Measurements from ENCODE around the gene NPDC1. TPM values are rescaled to one million over a fixed set of nuclear protein-coding genes. Genes with fewer than 3 reads are reported as not detected.

NPDC1 gene
- total and polyA plus RNA-seq, 4 experiments from 2014 or later: 20.7 to 32.2 (median 22.1) TPM

DNA sequence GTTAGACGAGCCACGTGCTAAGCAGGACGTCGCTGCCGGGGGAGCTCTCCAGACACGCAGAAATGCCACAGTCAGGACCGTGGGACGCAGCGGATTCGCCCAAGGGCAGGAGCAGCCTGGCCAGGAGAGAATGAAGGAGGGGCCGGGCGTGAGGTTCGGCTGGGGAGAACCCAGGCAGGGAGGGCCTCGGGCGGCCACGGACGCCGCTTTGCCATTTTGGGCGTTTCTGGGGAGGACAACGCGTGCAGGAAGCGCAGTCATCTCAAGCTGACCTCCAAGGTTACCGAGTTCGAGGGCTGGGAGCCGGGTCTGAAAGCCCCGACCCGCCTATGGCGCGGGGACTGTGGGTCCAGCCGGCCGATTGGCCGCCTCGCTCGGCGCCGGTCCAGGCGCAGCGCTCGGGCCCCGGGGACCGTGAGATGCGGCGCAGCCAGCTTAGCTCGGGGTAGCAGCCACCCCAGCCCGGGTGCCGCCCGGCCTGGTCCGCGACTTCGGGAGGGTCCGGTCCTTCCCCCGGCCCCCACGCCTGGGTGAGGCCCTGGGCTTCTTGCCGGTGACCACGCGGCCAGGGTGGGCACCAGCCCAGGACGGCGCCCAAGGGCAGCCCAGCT is 40.0 kb upstream of the NPDC1 start:
- POLR2A ChIA-PET (ENCODE audit: partially characterized antibody): interaction anchor here (0.8 to 4.4 kb wide), 42 partner anchors 9 to 358 kb away, joined by 3 to 86 read pairs (median 6); partner anchors contain the start of genes ABCA2, AJM1, ANAPC2 and CYSRT1
- no peaks in the 10 kb centered on the region for H3K36me3 ChIP-seq (ENCODE audit: insufficient read depth, low read length)
- H3K4me3 Mint-ChIP-seq: peak overlapping the region; percentile 82 to 93 (median 88)
- peak overlapping the region; percentile 92 for H3K27ac ChIP-seq (ENCODE audit: low read depth, low read length)
- no peaks in the 10 kb centered on the region for H3K9me3 Mint-ChIP-seq
- intact Hi-C loops (cut with micrococcal nuclease): loop anchor here (1.0 to 5.0 kb wide), 7 partner anchors 9 to 239 kb away; partner anchors contain the start of genes ANAPC2, NELFB, PHPT1 and SAPCD2
- peak overlapping the region; percentile 90 to 99 (median 96) for H3K27ac Mint-ChIP-seq
- peak in 2 of 5 donors; percentile 19 to 24 for DNase-seq
- H3K27me3 ChIP-seq (ENCODE audit: insufficient read depth, low read length): no peaks in the 10 kb centered on the region
- H3K9me3 ChIP-seq (ENCODE audit: control insufficient read depth in 1 of 2, low read length in 2 of 2): no peaks in the 10 kb centered on the region
- H3K4me1 Mint-ChIP-seq: peaks cover 17 to 37% (median 28%) of the 10 kb centered on the region in 4 donors
- CTCF ChIA-PET (ENCODE audit: partially characterized antibody): interaction anchor here (0.6 to 3.4 kb wide), 13 partner anchors 10 to 292 kb away, joined by 3 to 38 read pairs (median 5); partner anchors contain the start of genes SAPCD2, TUBB4B and UAP1L1
- peaks cover 29% of the 10 kb centered on the region for H3K4me1 ChIP-seq (ENCODE audit: insufficient read depth, low read length)
- H3K4me3 ChIP-seq (ENCODE audit: low read length in 2 of 2): peak overlapping the region; percentile 61 to 70
- H3K36me3 Mint-ChIP-seq: peaks cover 5 to 25% of the 10 kb centered on the region in 2 donors
- no peaks in the 10 kb centered on the region for H3K27me3 Mint-ChIP-seq

DNA sequence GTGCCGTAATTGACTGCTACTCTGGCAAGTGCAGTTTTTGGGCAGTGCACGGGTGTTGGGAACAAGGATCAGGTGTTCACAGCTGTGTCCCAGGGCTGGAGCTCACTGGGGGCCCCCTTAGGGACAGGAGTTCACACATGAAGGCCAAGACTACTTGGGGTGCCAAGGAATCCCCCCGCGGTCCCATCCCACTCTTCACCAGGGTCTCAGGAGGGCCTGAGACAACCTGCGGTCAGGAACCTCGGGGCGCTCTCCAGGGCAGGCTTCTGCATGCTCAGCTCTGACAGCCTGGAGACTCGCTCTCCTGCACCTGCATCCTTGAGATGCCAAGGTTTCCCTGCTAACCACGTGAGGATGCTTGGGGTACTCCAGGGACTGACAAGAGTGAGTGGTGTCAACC is 38.5 kb upstream of the NPDC1 start:
- CTCF ChIA-PET (ENCODE audit: partially characterized antibody): interaction anchor here (0.7 to 1.6 kb wide), 3 partner anchors 11 to 109 kb away, joined by 3 to 5 read pairs (median 3); partner anchors contain the start of gene SAPCD2
- no peaks in the 10 kb centered on the region for H3K27me3 ChIP-seq (ENCODE audit: insufficient read depth, low read length)
- no peaks in the 10 kb centered on the region for H3K27me3 Mint-ChIP-seq
- H3K36me3 Mint-ChIP-seq: peaks cover 5 to 26% of the 10 kb centered on the region in 2 donors
- H3K4me1 Mint-ChIP-seq: peaks cover 20 to 29% (median 25%) of the 10 kb centered on the region in 4 donors
- H3K36me3 ChIP-seq (ENCODE audit: insufficient read depth, low read length): no peaks in the 10 kb centered on the region
- DNase-seq: no peak
- H3K27ac ChIP-seq (ENCODE audit: low read depth, low read length): no peak overlapping the region
- H3K4me3 ChIP-seq (ENCODE audit: low read length in 2 of 2): no peak overlapping the region
- peaks cover 29% of the 10 kb centered on the region for H3K4me1 ChIP-seq (ENCODE audit: insufficient read depth, low read length)
- POLR2A ChIA-PET (ENCODE audit: partially characterized antibody): interaction anchor here (1.0 to 3.9 kb wide), 4 partner anchors 11 to 92 kb away, joined by 3 to 86 read pairs (median 35); partner anchors contain the start of genes PAXX and SAPCD2
- intact Hi-C loops (cut with micrococcal nuclease): no loop called here
- H3K9me3 Mint-ChIP-seq: no peaks in the 10 kb centered on the region
- no peaks in the 10 kb centered on the region for H3K9me3 ChIP-seq (ENCODE audit: control insufficient read depth in 1 of 2, low read length in 2 of 2)
- no peak overlapping the region for H3K4me3 Mint-ChIP-seq
- peak overlapping the region in 2 of 7 donors; percentile 36 to 90 for H3K27ac Mint-ChIP-seq

DNA sequence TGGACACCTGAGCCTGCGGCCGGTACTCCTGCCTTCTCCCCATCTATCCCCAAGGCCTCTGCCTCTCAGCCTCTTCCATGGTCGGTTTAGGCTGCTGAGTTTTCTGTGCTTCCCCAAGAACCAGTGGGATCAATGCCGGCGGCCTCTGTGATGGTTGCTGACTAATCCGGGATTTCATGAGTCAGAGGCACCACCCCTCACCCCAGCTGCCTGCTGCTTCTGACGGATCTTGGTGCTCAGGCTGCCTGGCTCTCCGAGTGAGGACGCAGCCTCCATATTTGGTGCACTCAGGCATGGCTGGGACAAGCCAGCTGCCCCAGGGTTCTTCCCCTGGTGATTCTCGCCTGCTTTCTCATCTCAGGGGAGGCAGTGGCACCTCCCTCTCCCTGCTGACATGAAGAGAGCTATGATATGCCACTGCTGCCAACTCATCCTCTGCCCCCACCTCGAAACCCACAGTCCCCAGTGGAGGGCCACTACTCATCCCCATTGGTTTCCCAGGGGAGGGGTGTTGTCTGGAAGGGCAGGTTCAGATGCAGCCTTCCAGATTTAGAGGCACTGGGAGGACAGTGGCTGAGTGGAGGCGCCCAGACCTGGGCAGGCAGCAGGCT is 37.5 kb upstream of the NPDC1 start:
- H3K4me1 ChIP-seq (ENCODE audit: insufficient read depth, low read length): peaks cover 28% of the 10 kb centered on the region
- H3K27me3 Mint-ChIP-seq: no peaks in the 10 kb centered on the region
- CTCF ChIA-PET (ENCODE audit: partially characterized antibody): interaction anchor here (0.6 to 1.6 kb wide), 4 partner anchors 12 to 153 kb away, joined by 3 to 5 read pairs (median 4); no protein-coding TSS in a partner anchor
- intact Hi-C loops (cut with micrococcal nuclease): no loop called here
- POLR2A ChIA-PET (ENCODE audit: partially characterized antibody): interaction anchor here (0.8 to 3.9 kb wide), 4 partner anchors 13 to 53 kb away, joined by 3 to 66 read pairs (median 3); partner anchors contain the start of gene SAPCD2
- no peaks in the 10 kb centered on the region for H3K9me3 ChIP-seq (ENCODE audit: control insufficient read depth in 1 of 2, low read length in 2 of 2)
- H3K27ac ChIP-seq (ENCODE audit: low read depth, low read length): no peak overlapping the region
- peak overlapping the region in 1 of 8 donors; percentile 20 for H3K4me3 Mint-ChIP-seq
- DNase-seq: no peak
- no peaks in the 10 kb centered on the region for H3K36me3 ChIP-seq (ENCODE audit: insufficient read depth, low read length)
- peaks cover 15 to 25% (median 18%) of the 10 kb centered on the region in 4 donors for H3K4me1 Mint-ChIP-seq
- peak overlapping the region in 1 of 7 donors; percentile 48 for H3K27ac Mint-ChIP-seq
- H3K27me3 ChIP-seq (ENCODE audit: insufficient read depth, low read length): no peaks in the 10 kb centered on the region
- H3K4me3 ChIP-seq (ENCODE audit: low read length in 2 of 2): no peak overlapping the region
- no peaks in the 10 kb centered on the region for H3K9me3 Mint-ChIP-seq
- H3K36me3 Mint-ChIP-seq: peaks cover 0 to 17% of the 10 kb centered on the region in 2 donors

DNA sequence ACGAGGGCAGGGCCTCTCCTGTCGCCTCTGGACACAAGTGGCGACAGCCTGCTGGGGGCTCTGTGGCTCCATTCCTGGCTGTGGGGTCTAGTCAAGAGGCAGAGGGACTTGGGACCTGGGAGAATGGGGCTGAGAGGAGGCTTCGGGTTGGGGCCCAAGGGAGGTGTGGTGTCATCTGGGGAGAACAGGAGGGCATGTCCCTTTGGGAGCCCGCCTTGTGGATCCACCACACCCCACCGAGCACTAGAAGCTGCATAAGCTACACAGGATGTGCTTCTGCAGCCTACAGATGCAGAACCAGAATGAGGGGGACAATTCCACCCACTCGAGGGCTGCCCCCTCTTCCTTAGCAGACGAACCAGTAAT is 36.9 kb upstream of the NPDC1 start:
- DNase-seq: no peak
- ChIA-PET POLR2A (ENCODE audit: partially characterized antibody) (interaction anchor here (1.1 kb wide), 1 partner anchor 13 kb away, joined by 3 read pairs; the partner anchor contains the start of gene SAPCD2), CTCF (ENCODE audit: partially characterized antibody) (interaction anchor here (1.0 to 1.5 kb wide), 2 partner anchors 19 to 154 kb away, joined by 3 to 4 read pairs; no protein-coding TSS in a partner anchor)
- Histone ChIP-seq H3K27me3 (ENCODE audit: insufficient read depth, low read length) (no peaks in the 10 kb centered on the region), H3K4me1 (ENCODE audit: insufficient read depth, low read length) (peaks cover 27% of the 10 kb centered on the region), H3K27ac (ENCODE audit: low read depth, low read length) (no peak overlapping the region), H3K4me3 (ENCODE audit: low read length in 2 of 2) (no peak overlapping the region), H3K9me3 (ENCODE audit: control insufficient read depth in 1 of 2, low read length in 2 of 2) (no peaks in the 10 kb centered on the region), H3K36me3 (ENCODE audit: insufficient read depth, low read length) (no peaks in the 10 kb centered on the region)
- H3K27ac Mint-ChIP-seq: no peak overlapping the region
- peaks cover 0 to 12% of the 10 kb centered on the region in 2 donors for H3K36me3 Mint-ChIP-seq
- no peak overlapping the region for H3K4me3 Mint-ChIP-seq
- no peaks in the 10 kb centered on the region for H3K27me3 Mint-ChIP-seq
- intact Hi-C loops (cut with micrococcal nuclease): no loop called here
- peaks cover 10 to 19% (median 14%) of the 10 kb centered on the region in 4 donors for H3K4me1 Mint-ChIP-seq
- no peaks in the 10 kb centered on the region for H3K9me3 Mint-ChIP-seq

DNA sequence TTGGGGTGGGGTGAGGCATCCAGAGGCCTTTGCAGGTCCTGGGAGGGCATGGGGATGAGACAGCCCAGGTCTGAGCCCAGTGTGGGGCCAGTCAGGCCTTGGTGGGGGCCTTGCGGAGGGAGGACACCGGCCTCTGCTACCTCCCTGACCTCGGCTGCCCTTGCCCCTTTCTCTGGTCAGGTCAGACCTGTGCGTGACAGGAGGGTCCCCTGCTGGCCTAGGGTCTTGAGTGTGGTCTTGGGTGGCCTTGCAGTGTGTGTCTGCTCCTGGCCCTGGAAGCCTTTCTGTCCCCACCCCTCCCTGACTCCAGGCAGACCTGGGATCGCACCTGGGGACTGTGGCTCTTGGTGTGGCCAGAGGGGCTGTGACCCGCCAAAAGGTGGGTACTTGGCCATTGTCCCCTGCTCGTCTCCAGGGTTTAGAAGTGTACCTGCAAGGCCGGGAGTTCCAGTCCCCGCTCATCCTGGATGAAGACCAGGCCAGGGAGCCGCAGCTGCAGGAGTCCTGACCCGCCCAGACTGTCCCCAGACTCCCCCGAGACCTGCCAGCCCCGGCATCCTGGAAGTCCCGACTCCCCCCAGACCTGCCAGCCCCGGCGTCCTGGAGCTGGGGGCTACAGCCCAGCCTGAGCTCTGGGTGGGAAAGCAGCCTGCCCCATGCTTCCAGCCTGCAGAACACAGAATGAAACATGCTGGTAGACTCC is 36.4 kb upstream of the NPDC1 start:
- H3K9me3 ChIP-seq (ENCODE audit: control insufficient read depth in 1 of 2, low read length in 2 of 2): no peaks in the 10 kb centered on the region
- POLR2A ChIA-PET (ENCODE audit: partially characterized antibody): interaction anchor here (1.1 to 1.6 kb wide), 2 partner anchors 11 to 12 kb away, joined by 3 read pairs; partner anchors contain the start of gene SAPCD2
- H3K27ac ChIP-seq (ENCODE audit: low read depth, low read length): no peak overlapping the region
- no peaks in the 10 kb centered on the region for H3K36me3 ChIP-seq (ENCODE audit: insufficient read depth, low read length)
- H3K4me3 ChIP-seq (ENCODE audit: low read length in 2 of 2): no peak overlapping the region
- peaks cover 5 to 14% (median 9%) of the 10 kb centered on the region in 4 donors for H3K4me1 Mint-ChIP-seq
- H3K4me1 ChIP-seq (ENCODE audit: insufficient read depth, low read length): peaks cover 22% of the 10 kb centered on the region
- H3K36me3 Mint-ChIP-seq: peaks cover 0 to 11% of the 10 kb centered on the region in 2 donors
- no peak overlapping the region for H3K4me3 Mint-ChIP-seq
- DNase-seq: no peak
- CTCF ChIA-PET (ENCODE audit: partially characterized antibody): interaction anchor here (1.0 to 1.5 kb wide), 4 partner anchors 12 to 154 kb away, joined by 3 to 5 read pairs (median 4); partner anchors contain the start of gene SAPCD2
- no peaks in the 10 kb centered on the region for H3K27me3 ChIP-seq (ENCODE audit: insufficient read depth, low read length)
- no peak overlapping the region for H3K27ac Mint-ChIP-seq
- intact Hi-C loops (cut with micrococcal nuclease): no loop called here
- no peaks in the 10 kb centered on the region for H3K27me3 Mint-ChIP-seq
- no peaks in the 10 kb centered on the region for H3K9me3 Mint-ChIP-seq

DNA sequence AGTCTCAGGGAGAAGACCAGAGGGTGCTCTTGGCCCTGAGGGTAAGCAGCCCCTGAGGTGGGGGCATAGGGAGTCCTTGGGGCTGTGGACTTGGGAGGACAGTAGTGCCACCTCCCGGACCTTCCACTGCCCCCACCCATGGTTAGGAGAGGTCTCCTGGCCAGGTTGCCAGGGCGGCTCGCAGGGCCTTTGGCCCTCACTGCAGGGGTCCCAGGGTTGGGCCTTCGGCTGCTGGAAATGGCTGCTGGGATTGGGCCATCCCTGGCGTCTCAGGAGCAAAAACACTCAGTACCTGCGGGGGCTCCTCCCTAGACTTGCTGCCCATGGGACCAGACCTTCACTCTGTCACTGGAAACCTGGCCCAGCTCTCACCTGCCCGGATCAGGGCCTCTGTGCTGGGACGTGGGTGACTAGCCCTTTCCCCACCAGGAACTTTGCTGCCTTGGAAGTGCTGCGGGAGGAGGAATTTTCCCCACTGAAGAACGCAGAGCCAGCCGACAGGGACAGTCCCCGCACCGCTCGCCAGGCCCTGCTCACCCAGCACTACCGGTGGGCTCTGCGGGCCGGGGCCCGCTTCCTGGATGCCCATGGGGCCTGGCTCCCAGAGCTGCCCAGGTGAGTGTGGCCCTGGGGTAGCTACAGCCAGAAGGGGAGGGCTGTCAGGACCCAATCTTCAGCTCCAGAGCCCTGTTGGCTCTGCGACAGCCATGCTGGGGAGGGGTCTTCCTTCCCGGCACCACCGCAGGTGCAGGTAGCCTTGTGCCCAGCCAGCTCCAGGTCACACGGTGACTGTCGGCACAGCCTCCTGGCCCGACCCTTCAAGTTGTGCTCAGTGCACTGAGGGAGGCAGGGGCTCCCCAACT is 34.5 kb upstream of the NPDC1 start:
- no peaks in the 10 kb centered on the region for H3K27me3 Mint-ChIP-seq
- no peaks in the 10 kb centered on the region for H3K9me3 Mint-ChIP-seq
- POLR2A ChIA-PET (ENCODE audit: partially characterized antibody): interaction anchor here (1.1 to 1.6 kb wide), 3 partner anchors 9 to 29 kb away, joined by 3 read pairs; no protein-coding TSS in a partner anchor

More for the DNA sequence above, 34.5 kb upstream of the NPDC1 start:
- Mint-ChIP-seq H3K27ac (no peak overlapping the region), H3K4me3 (peak overlapping the region in 1 of 8 donors; percentile 26), H3K4me1 (peaks cover 2 to 5% (median 2%) of the 10 kb centered on the region in 4 donors), H3K36me3 (peaks cover 0 to 3% of the 10 kb centered on the region in 2 donors)
- no peak for DNase-seq
- Histone ChIP-seq H3K9me3 (ENCODE audit: control insufficient read depth in 1 of 2, low read length in 2 of 2) (no peaks in the 10 kb centered on the region), H3K4me1 (ENCODE audit: insufficient read depth, low read length) (peaks cover 13% of the 10 kb centered on the region), H3K27me3 (ENCODE audit: insufficient read depth, low read length) (no peaks in the 10 kb centered on the region), H3K4me3 (ENCODE audit: low read length in 2 of 2) (no peak overlapping the region), H3K36me3 (ENCODE audit: insufficient read depth, low read length) (no peaks in the 10 kb centered on the region), H3K27ac (ENCODE audit: low read depth, low read length) (no peak overlapping the region)
- intact Hi-C loops (cut with micrococcal nuclease): no loop called here
- CTCF ChIA-PET (ENCODE audit: partially characterized antibody): interaction anchor here (1.4 kb wide), 1 partner anchor 12 kb away, joined by 3 read pairs; no protein-coding TSS in a partner anchor
